ENCODE measurements around the gene PIAS1. TPM values are rescaled to one million over a fixed set of nuclear protein-coding genes. Genes with fewer than 3 reads are reported as not detected.
"Not testable (repeated sequence)": the region's sequence is repeated elsewhere in the genome, so short reads cannot be mapped to it uniquely, and the experiment has no call there.

Gene PIAS1
- total RNA-seq = 11.8 and 14.9 TPM in 2 replicates
- 11.3 TPM for polyA plus RNA-seq (2012)

DNA sequence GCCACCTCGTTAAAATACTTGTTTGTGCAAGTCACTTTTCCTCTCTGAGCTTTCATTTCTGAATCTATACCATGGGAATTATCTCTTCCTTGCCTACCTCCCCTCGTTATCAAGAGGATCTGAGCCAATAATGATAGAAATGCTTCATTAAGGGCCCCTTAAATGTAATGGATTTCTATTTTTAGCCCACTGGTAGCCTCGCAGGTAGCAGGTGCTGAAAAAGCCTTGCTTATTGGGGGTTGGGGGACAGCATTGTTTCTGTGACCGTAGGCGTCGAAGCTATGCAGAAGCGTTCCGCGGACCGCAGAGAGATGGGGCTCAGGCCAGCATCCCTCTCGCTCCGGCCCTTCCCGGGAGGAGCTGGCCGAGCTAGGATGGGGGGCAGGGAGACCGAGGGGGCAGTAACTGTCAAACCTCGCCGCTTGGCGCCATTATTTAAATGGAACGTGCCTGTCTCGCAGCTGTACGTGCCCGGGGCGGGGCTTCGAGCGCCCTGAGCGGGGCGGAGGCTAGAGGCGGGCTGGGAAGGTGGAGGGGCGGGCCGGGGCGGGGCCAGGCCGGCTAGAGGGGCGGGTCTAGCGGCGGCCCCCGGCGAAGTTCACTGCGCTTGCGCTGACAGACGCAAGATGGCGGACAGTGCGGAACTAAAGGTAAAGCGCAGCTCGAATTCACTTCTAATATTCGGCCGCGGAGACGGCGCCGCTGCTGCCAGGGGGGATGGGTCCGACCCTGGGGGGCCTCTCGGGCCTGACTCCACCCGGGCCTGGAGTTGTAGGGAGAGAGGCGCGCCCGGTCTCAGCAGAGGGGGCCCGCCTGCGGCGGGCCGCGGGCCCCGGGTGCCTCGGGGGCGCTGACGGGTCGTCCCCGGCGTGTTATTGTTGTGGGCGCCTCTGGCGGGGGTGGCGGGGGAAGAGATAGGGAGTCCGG lies at the start of gene PIAS1:
Gene PIAS1 (plus strand): TSS at position 615 of the 927 bp plus-strand sequence. CDS start 12 bp downstream, at position 627.
- peak; percentile 92 for DNase-seq (ENCODE audit: low read depth)

DNA sequence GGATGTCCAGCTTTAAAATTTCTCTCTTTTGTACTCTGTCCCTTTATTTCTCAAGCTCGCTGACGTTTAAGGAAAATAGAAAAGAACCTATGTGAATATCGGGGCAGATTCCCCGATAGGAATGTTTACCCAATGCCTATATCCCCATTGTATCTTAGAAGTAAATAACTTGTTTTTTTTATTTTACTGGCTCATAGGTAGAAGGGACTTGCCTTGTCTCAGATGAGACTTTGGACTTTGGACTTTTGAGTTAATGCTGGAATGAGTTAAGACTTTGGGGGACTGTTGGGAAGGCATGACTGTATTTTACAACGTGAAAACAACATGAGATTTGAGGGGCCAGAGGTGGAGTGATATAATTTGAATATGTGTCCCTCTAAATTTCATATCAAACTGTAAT lies 46.5 kb upstream of the PIAS1 start:
- DNase-seq (ENCODE audit: low read depth) = not testable (repeated sequence)

DNA sequence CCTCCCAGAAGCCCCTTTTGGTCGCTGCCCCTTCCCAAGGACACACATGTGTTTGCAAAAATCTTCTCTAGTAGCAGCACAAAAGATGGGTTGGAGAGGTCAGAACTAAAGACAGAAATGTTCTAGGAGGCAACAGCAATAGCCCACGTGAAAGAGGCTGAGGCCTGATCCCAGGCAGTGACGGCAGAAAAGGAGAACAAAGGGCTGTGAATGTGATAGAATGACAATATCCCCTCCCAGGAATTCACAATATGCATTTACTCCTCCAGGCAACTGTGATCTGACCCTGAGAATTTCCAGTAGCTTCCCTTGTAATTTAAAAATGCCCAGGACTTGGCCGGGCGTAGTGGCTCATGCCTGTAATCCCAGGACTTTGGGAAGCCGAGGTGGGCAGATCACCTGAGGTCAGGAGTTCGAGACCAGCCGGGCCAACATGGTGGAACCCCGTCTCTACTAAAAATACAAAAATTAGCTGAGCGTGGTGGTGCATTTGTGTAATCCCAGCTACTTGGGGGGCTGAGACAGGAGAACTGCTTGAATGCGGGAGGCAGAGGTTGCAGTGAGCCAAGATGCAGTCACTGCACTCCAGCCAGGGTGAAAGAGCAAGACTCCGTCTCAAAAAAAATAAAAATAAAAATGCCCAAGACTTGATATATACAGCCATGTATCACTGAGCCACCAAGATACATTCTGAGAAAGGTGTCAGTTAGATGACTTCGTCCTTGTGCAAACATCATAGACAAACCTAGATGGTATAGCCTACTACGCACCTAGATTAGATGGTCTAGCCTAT lies 43.6 kb upstream of the PIAS1 start:
- no peak for DNase-seq (ENCODE audit: low read depth)

DNA sequence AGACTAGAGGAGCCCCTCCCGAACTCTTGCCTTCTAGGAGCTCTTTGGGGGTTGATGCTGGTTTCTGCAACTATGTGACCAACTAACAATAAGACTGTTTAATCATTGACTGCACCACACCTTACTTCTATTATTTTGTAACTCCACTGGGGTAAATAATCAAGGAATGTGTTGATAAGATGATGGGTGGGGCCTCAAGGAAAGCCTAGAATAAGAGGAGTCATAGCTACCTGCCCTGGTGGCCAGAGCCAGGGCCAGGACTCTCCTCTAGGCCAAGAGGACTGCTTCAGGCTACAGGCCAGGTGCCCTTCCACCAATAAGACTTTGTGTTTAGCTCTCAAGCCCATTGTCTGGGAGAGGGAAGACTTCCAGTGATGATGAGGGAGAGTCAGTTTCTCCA lies 41.2 kb upstream of the PIAS1 start:
- DNase-seq (ENCODE audit: low read depth) = no peak

DNA sequence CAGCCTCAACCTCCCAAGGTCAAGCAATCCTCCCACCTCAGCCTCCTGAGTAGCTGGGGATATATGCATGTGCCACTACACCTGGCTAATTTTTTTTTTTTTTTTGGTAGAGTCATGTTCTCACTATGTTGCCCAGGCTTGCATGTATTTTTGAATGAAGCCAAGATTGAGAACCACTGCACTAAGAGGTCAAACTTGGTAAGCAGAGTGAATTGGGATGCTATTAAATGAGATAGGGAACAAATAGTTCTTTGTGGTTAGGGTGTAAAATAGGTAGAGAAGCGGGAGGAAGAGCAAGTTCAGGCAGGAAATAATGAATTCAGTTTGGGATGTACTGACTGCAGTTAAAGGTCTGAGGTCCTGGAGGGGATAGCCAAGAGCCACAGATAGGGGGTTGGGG lies 39.9 kb upstream of the PIAS1 start:
- DNase-seq (ENCODE audit: low read depth) = no peak

DNA sequence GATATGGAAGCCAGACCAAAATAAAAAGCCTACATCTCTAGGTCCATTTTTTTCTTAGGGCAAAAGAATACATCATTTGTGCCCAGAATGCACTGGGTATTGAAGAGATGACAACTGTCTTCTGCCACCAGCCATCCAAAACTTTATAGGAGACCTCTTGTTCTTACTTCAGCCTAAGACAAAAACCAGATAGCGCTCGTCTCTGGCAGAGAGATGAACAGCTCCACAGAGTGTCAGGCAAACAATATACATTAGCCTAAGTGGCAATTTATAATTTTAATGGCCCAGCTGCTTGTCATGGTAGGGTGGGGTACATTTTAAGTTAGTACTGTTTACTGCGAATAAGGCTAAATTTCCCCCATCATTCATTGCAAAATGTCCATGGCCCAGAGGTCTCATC lies 38.9 kb upstream of the PIAS1 start:
- no peak for DNase-seq (ENCODE audit: low read depth)

DNA sequence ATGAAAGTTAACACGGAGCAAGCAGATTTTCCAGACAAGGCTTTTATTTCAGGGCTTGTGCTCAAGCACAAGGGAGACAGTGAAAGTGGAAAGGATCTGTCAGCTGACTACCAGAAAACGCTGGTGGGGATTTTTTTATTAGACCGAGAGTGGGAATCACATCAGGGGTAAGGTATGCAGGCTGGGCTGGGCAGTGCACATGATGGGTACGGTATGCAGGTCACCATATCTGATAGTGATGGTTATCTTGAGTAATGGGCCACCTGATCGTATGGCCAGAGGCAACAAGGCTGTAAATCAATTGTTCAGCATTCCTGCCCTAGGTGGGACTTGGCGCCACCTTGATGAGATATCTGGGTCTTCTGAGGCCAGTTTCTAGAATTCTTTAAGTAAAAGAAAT lies 36.9 kb upstream of the PIAS1 start:
- no peak for DNase-seq (ENCODE audit: low read depth)

DNA sequence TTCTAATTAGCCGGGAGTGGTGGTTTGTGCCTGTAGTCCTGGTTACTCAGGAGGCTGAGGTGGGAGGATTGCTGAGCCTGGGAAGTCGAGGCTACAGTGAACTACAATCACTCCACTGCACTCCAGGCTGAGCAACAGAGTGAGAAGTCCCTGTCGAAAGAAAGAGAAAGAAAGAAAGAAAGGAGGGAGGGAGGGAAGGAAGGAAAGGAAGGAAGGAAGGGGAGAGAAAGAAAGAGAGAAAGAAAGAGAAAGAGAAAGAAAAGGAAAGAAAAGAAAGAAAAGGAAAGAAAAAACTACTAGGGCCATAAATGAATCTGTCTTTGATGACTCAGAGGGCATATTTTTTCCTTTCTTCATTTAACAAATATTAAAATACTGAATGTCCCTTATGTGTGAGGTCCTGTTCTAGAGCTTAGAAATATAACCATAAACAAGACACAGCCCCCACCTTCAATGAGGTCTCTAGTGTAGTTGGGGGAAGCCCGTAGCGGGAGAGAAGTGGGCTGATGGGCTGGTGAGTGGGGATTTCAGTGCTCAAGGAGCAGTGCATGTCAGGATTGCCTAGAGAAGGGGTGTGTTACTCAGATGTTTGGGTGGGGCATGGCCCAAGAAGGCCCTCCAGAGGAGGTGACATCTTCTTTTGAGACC lies 35.2 kb upstream of the PIAS1 start:
- DNase-seq (ENCODE audit: low read depth) = no peak

DNA sequence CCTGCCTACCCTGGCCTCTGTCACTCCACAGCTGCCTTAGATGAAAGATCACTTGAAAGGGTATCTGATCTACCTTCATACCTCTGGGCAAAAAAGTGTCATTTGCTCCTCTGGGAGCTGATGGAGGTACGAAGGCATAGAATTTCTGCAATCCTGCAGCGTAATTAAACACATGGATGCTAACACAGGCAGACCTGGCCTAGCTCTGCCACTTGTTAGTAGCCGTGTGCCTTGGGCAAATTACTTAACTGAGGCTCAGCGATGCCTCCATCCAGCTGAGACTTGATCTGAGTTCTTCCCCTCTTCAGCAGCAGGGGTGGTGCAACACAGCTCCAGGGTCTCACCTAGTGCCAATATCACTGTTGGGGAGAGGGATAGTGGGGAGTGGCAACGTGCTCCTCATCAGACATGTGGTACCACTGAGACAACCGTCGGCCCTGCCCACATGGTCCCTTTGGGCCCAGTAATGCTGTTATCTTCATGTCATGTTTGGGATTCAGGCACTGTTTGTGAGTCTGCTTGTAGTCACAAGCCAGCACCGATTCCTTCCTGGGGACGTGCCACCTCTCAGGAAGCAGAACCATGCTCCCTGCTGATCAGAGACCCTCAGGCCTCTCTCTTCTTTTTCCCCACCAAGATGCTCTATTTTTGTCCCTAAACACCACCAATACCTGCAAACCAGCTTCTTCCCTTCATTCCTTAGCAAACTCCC lies 34.1 kb upstream of the PIAS1 start:
- DNase-seq (ENCODE audit: low read depth) = no peak

DNA sequence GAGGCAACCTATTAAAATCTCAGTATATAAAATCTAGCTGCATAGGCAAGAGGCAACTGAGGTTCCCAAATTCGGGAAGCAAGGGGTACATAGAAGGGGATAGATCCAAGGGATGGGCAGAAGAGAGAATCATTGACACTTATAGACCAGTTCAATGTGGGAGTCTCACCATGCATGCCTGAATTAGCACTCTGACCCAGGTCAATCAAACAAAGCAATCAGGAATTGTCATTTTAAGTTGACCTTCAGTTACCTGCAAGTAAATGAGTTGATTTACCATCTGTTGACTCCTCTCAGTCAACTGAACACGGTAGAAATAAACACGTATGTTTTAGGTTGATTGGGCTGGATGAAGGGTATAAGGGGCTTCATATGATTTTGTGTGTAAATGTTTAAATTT lies 33.4 kb upstream of the PIAS1 start:
- no peak for DNase-seq (ENCODE audit: low read depth)

DNA sequence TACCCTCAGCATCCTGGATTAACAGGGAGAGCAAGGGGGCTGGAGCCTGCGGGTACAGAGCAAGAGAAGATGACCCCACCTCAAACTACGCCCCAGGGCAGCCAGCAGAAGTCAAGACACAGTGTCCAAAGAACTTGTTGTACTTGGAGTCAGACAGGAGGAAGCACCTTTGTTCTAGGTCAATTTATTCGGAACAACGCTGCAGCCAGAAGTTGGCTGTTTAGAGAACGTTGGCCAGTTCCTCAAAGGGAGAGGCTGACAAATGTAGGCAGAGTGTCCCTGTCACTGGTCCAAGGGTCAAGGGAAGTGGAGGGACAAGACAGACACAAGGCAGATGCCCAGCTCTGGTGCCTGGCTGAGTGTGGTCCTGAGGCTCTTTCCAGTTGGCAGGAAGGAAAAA lies 32.1 kb upstream of the PIAS1 start:
- no peak for DNase-seq (ENCODE audit: low read depth)

DNA sequence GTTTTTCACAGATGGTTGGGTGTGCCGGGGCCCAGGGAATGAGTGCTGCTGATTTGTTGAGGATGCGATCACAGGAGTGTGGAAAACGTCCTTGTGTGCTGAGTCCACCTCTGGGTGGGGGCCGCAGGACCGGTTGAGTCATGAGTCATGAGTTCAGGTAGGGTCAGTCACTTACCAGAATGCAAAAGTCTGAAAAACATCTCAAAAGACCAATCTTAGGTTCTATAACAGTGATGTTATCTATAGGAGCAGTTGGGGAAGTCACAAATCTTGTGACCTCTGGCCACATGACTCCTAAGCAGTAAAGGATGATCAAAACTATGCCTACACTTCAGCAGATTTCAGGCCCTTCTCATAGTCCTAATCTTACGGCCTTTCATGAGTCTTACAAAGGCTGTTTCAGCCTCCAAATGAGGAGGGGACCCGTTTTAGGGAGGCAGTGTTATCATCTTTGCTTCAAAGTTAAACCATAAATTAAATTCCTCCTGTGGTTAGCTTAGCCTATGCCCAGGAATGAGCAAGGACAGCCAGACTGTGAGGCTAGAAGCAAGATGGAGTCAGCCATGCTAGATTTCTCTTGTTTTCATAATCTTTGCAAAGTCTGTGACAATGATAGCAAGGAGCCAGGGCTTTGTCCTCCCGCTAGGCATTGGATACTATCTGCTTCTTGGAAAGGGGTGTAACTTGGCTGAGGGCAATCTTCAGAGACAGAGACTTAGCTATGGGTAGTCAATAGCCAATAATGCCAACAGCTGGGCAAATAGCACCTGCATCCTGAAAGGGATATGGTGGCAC lies 30.6 kb upstream of the PIAS1 start:
- DNase-seq (ENCODE audit: low read depth) = no peak

DNA sequence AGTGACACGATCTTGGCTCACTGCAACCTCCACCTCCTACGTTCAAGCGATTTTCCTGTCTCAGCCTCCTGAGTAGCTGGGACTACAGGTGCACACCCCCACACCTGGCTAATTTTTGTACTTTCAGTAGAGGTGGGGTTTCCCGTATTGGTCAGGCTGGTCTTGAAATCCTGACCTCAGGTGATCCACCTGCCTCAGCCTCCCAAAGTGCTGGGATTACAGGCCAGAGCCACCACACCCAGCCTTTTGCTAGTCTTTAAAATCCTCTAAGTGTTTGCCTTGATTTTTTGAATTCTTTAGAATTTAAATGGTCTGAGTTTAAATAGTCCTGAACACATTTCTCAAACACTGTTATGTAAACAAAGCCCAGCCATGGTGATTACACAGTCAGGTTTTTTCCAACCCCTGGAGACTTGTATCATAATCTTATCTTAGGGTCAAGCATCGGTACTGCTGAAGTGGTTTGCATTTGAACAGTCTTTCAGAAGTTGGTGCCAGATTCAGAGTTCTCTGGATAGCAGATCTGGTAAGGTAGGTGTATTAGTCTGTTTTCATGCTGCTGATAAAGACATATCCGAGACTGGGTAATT lies 28.2 kb upstream of the PIAS1 start:
- DNase-seq (ENCODE audit: low read depth) = no peak

DNA sequence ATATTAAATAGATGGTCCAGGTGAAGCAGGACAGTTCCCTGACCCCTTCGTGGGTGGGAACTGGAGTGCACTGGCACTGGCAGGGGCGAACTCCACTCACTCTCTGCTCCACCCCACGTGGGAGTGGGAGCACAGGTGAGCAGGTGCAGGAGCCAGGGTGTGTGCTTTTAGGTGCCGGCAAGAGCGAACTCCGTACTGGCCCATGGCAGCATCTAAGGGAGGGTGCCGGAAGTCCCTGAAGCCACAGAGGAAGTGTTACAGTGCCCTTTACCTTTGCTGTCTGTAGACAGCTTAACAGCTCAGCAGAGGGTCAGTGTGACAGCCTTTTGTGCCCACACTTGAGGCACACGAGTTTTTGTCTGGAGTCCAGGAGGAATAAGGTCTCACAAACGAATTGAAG lies 26.7 kb upstream of the PIAS1 start:
- no peak for DNase-seq (ENCODE audit: low read depth)

DNA sequence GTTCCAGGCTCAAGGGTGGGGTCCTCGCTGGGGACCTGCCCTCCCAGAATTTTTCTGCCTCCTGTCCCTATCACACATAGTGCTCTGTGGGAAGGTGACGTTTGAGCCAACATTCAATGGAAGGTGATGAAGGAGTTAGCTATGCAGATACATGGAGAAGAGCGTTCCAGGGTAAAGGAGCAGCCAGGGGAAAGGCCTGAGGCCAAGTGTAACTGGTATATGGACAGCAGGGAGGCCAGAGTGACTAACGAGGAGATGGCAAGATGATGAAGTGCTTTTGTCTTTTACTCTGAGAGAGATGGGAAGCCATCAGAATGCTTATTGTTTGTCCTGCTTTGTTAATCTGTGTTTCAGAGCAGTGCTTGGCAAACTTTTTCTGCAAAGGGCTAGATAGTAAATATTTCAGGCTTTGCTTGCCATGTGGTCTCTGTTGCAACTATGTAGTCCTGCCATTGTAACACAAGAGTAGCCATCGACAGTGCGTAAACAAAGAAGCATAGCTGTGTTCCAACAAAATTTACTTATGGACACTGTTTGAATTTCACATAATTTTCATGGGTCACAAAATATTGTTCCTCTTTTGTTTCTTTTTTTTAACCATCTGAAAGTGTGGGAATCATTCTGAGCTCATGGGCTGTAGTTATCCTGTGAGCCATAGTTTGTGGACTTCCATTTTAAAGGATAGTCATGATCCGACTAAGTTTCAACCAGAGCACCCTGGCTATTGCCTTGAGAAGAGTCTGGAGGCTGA lies 25.8 kb upstream of the PIAS1 start:
- no peak for DNase-seq (ENCODE audit: low read depth)

DNA sequence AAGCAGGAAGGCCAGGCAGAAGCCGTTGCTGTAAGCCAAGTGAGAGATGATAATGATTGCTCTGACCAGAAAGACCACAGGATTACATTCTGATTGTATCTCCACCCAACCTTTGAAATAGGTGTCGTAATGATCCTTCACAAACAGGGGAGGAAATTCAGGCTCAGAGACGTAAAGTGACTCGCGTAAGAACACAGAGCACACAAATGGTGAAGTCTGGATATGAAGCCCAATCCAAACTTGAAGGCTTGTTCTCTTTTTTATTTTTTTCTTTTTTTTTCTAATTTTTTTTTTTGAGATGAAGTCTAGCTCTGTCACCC lies 25.3 kb upstream of the PIAS1 start:
- no peak for DNase-seq (ENCODE audit: low read depth)

DNA sequence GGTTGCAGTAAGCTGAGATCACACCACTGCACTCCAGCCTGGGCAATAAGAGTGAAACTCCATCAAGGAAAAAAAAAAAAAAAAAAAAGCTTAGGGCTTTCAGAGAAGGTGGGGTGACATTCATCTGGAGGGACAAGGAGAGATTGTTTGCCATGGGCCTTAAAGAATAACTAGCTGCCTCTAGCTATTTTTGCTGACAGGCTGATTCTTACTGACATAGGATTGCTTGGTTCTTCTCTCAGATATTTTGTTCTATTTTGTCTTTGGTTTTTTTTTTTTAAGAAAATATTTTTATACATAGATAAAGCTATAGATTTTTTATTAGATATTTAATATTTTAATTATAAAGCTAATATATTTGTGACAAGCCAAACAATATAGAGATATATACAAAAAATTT lies 24.2 kb upstream of the PIAS1 start:
- DNase-seq (ENCODE audit: low read depth) = no peak

DNA sequence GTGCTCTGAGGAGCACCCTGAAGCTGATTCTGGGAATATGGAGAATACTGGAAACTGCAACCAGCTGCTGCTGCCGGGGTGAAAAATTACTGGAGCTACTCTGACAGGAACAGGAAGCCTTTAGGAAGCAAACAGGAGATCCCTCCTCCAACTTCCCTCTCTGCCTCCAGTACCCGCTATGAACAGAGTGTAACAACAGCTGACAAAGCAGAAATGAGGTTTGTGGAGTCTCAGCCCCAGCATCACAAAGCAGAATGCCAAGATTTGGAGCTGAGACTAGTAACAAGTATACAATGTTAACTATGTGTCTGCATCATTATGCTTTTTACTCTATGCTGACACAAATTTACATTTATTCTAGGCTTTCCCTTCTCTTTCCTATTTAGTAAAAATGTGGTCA lies 22.7 kb upstream of the PIAS1 start:
- peak; percentile 5 for DNase-seq (ENCODE audit: low read depth)

DNA sequence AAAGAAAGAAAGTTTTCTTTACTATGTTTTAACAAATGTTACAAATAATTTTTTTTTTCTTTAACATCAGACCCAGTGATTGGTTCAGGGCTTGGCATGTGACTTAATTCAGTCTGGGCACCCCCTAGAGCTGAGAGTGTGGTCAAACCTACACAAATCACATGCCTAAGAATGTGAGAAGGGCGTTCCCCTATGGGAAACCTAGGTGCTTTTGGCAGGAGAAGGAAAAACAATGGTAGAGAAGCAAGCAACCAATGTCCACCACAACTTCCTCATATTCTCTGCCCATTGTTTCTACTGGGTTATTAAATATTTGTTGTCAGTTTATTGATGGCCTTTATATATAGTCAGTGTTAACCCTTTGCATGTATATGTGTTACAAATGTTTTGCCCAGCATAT lies 21.4 kb upstream of the PIAS1 start:
- DNase-seq (ENCODE audit: low read depth) = no peak
